B cell (primary cell): ENCODE data around the gene RAI2. TPM values are rescaled to one million over a fixed set of nuclear protein-coding genes. Genes with fewer than 3 reads are reported as not detected.

Experiments used
- ATAC-seq: fragments of 200-7000 bp; cut with Tn5 transposase; one replicate; pipeline ENCODE4 v1.10.0; 2021; ENCODE audit warnings: low read depth, mild to moderate bottlenecking, moderate number of reproducible peaks, moderate library complexity
- CTCF ChIA-PET: fragments of 350-600 bp; sonication (Branson Sonifier 250); formaldehyde crosslinking; loops from one replicate; lab custom pipeline; 2021; ENCODE audit warnings: antibody characterized with exemption, inconsistent platforms; lab: Charles Lee
- POLR2A ChIA-PET: fragments of 350-600 bp; sonication (Branson Sonifier 250); formaldehyde crosslinking; loops from one replicate; lab custom pipeline; 2021; ENCODE audit warnings: antibody characterized with exemption; lab: Charles Lee
- DNase-seq: peaks from one replicate; pipeline ENCODE4 v3.0.0; 2013
- H2AFZ ChIP-seq: 2 replicates; pipeline ENCODE4 v1.6.1; 2012; ENCODE audit warnings: mild to moderate bottlenecking, low read depth, low read length; ENCODE audit not compliant: insufficient read depth, poor library complexity, severe bottlenecking
- H3K27ac ChIP-seq, 2 donors: 1 replicate in 1 of 2; 2 replicates in 1 of 2; pipeline ENCODE4 v1.5.1; 2012 to 2013; ENCODE audit warnings: low read length in 2 of 2, mild to moderate bottlenecking in 2 of 2, moderate library complexity in 1 of 2
- H3K27me3 ChIP-seq, 4 experiments: fragments of 200-600 bp in 1 of 4; sonication (generic) in 1 of 4; replicated peaks in 1 of 4; 1 replicate in 2 of 4; 2 replicates in 2 of 4; pipeline versions ENCODE4 v1.6.1 to v1.7.0; 2013 to 2016; ENCODE audit warnings: low read length in 3 of 4, mild to moderate bottlenecking in 2 of 4, mixed read lengths in 1 of 4, moderate library complexity in 1 of 4; ENCODE audit not compliant: insufficient read depth in 4 of 4, control insufficient read depth in 3 of 4; ENCODE audit errors: control extremely low read depth in 1 of 4
- H3K36me3 ChIP-seq, 2 experiments: replicated peaks in 1 of 2; 1 replicate in 1 of 2; 2 replicates in 1 of 2; pipeline versions ENCODE4 v1.6.1 to v1.7.1; 2013; ENCODE audit warnings: low read length in 1 of 2; ENCODE audit not compliant: insufficient read depth in 2 of 2, control insufficient read depth in 1 of 2; ENCODE audit errors: control extremely low read depth in 1 of 2, extremely low read depth in 1 of 2
- H3K4me1 ChIP-seq, 2 donors: fragments of 200-600 bp in 1 of 2; sonication (generic) in 1 of 2; 1 replicate in 1 of 2; 2 replicates in 1 of 2; pipeline versions ENCODE4 v1.5.1 to v1.6.1; 2013 to 2017; ENCODE audit warnings: low read length in 2 of 2; ENCODE audit not compliant: control insufficient read depth in 2 of 2, insufficient read depth in 2 of 2
- H3K4me2 ChIP-seq: replicated peaks from 2 replicates; pipeline ENCODE3; 2012; ENCODE audit warnings: mild to moderate bottlenecking, low read depth, low read length; ENCODE audit not compliant: poor library complexity, severe bottlenecking
- H3K4me3 ChIP-seq, 5 experiments: fragments of 200-600 bp in 1 of 5; sonication (generic) in 1 of 5; 1 replicate in 3 of 5; 2 replicates in 2 of 5; pipeline versions ENCODE4 v1.5.1 to v1.7.0; 2011 to 2016; ENCODE audit warnings: low read length in 4 of 5, mild to moderate bottlenecking in 4 of 5, low read depth in 2 of 5, control low read depth in 1 of 5, moderate library complexity in 1 of 5; ENCODE audit not compliant: insufficient read depth in 1 of 5; ENCODE audit errors: control extremely low read depth in 1 of 5, extremely low read depth in 1 of 5
- H3K79me2 ChIP-seq: fragments of 200-600 bp; sonication (generic); one replicate; pipeline ENCODE4 v1.6.0; 2016; ENCODE audit warnings: low read length; ENCODE audit not compliant: control insufficient read depth, insufficient read depth
- H3K9ac ChIP-seq: fragments of 200-600 bp; sonication (generic); 2 replicates; pipeline ENCODE4 v1.6.1; 2017; ENCODE audit warnings: mild to moderate bottlenecking, low read length, moderate library complexity
- H3K9me3 ChIP-seq, 3 donors: one replicate each; pipeline versions ENCODE4 v1.6.1 to v1.7.1; 2013; ENCODE audit warnings: low read length in 2 of 3; ENCODE audit not compliant: control insufficient read depth in 2 of 3, insufficient read depth in 1 of 3; ENCODE audit errors: control extremely low read depth in 1 of 3
- H4K20me1 ChIP-seq: 2 replicates; pipeline ENCODE4 v1.6.0; 2012; ENCODE audit warnings: mild to moderate bottlenecking, low read length; ENCODE audit not compliant: insufficient read depth, control insufficient read depth, poor library complexity, severe bottlenecking
- H3K27ac Mint-ChIP-seq: one replicate; pipeline ENCODE4 v1.8.0; 2021; ENCODE audit warnings: mixed read lengths
- H3K27me3 Mint-ChIP-seq: one replicate; pipeline ENCODE4 v1.8.0; 2021; ENCODE audit warnings: mixed read lengths
- H3K4me1 Mint-ChIP-seq: one replicate; pipeline ENCODE4 v1.8.0; 2021; ENCODE audit warnings: mixed read lengths
- H3K4me3 Mint-ChIP-seq: one replicate; pipeline ENCODE4 v1.8.0; 2021; ENCODE audit warnings: mixed read lengths
- H3K9me3 Mint-ChIP-seq: one replicate; pipeline ENCODE4 v1.8.0; 2022; ENCODE audit warnings: mixed read lengths; ENCODE audit not compliant: insufficient read depth
- EZH2 ChIP-seq: IDR thresholded peaks from 2 replicates; pipeline ENCODE4 v1.6.1; 2012; ENCODE audit warnings: borderline replicate concordance, low read depth, mild to moderate bottlenecking, moderate library complexity, low read length; ENCODE audit not compliant: insufficient read depth, poor library complexity, severe bottlenecking
- WGBS: methylation state at CpG from one replicate; pipeline ENCODE4 v1.1.5; 2013; ENCODE audit warnings: missing lambda C conversion rate; ENCODE audit not compliant: insufficient coverage; 5-methylcytosine and 5-hydroxymethylcytosine counted together
- intact Hi-C: fragments of 100-400 bp; cut with micrococcal nuclease; formaldehyde crosslinking; loops from one replicate; pipeline ENCODE4 v1.10.0; 2022
- polyA plus RNA-seq: library from polyadenylated mRNA; depleted of rRNA; stranded (reverse); fragments of >200 nt; gene quantifications from 2 replicates; pipeline ENCODE4 v1.2.3, GENCODE V29; 2012
- total RNA-seq, 2 donors: library from RNA; stranded (reverse); fragments of 120-200 nt in 1 of 2; gene quantifications; 1 replicate in 1 of 2; 2 replicates in 1 of 2; pipeline versions ENCODE4 v1.2.3 to v1.2.4, GENCODE V29; 2013 to 2022
- TF ChIP-seq, protein P1 (sequence below): fragments of 200-600 bp; IDR thresholded peaks from one replicate; pipeline ENCODE4 v1.8.0; 2022; ENCODE audit warnings: antibody characterized with exemption, mild to moderate bottlenecking

RAI2 gene
- total and polyA plus RNA-seq, 2 donors (not counting 1 experiment from before 2014, with no cell fraction given): not detected

DNA sequence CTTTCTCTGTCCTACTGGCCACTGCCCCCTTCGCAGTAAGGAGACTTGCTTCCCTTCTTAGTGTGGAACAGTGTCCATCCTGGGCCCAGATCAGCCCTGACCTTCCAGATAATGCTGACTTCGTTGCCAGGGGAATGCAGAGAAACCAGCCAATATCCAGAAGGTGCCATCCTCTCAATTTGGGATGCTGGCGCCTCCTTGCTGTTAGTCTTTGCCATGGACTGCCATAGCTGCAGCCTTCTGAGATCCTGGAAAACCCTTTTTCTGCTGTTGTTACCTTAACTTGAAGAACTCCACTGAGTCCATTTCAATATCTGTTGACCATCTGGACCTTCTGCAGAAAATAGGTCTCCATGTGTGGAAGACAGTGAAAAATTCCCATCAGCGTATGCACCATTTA lies 21.8 kb downstream of the RAI2 start:
- no peak for ATAC-seq
- no peak for DNase-seq
- WGBS: 100% methylated on average over 1 of the region's 4 CpGs
- CTCF ChIA-PET: no interaction called here
- Histone ChIP-seq H4K20me1 (no peaks in the 10 kb centered on the region), H3K4me1 (no peaks in the 10 kb centered on the region), H3K36me3 (no peaks in the 10 kb centered on the region), H3K4me2 (no peak overlapping the region), H3K4me3 (no peak overlapping the region), H3K9ac (no peak overlapping the region), H2AFZ (no peak overlapping the region), H3K27me3 (no peaks in the 10 kb centered on the region), H3K79me2 (no peaks in the 10 kb centered on the region), H3K9me3 (no peaks in the 10 kb centered on the region), H3K27ac (no peak overlapping the region)
- TF ChIP-seq, protein P1, sequence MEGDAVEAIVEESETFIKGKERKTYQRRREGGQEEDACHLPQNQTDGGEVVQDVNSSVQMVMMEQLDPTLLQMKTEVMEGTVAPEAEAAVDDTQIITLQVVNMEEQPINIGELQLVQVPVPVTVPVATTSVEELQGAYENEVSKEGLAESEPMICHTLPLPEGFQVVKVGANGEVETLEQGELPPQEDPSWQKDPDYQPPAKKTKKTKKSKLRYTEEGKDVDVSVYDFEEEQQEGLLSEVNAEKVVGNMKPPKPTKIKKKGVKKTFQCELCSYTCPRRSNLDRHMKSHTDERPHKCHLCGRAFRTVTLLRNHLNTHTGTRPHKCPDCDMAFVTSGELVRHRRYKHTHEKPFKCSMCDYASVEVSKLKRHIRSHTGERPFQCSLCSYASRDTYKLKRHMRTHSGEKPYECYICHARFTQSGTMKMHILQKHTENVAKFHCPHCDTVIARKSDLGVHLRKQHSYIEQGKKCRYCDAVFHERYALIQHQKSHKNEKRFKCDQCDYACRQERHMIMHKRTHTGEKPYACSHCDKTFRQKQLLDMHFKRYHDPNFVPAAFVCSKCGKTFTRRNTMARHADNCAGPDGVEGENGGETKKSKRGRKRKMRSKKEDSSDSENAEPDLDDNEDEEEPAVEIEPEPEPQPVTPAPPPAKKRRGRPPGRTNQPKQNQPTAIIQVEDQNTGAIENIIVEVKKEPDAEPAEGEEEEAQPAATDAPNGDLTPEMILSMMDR: no peak
- TF ChIP-seq EZH2: no peak
- intact Hi-C loops: no loop called here
- H3K4me1 Mint-ChIP-seq: no peaks in the 10 kb centered on the region
- H3K9me3 Mint-ChIP-seq: no peaks in the 10 kb centered on the region
- H3K4me3 Mint-ChIP-seq: no peak overlapping the region
- H3K27me3 Mint-ChIP-seq: peaks cover 4% of the 10 kb centered on the region
- POLR2A ChIA-PET: no interaction called here
- H3K27ac Mint-ChIP-seq: no peak overlapping the region

DNA sequence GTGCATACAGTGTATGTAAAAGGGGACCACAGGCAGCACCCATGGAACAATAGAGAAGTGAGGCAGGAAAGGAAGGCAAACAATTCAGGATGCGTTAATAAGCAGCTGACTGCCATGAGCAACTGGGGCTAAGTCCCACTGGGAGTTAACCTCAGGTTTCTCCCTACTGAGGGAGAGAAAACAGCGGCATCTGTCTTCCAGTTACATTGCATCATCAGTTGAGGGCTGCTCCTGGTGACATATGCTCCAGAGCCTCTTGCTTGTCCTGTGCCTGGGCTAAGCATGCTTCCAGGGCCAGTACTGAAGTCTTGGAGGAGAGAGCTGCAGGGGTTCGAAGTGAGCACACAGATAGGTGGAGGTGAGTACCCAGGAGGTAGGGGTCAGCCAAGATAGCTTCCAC lies 24.3 kb downstream of the RAI2 start:
- H3K36me3 ChIP-seq: no peaks in the 10 kb centered on the region
- 100% methylated on average over 1 of the region's 3 CpGs for WGBS
- DNase-seq: no peak
- no peaks in the 10 kb centered on the region for H3K9me3 ChIP-seq
- TF ChIP-seq EZH2: no peak
- TF ChIP-seq, protein P1: no peak
- no peaks in the 10 kb centered on the region for H3K27me3 ChIP-seq
- no peaks in the 10 kb centered on the region for H3K79me2 ChIP-seq
- H3K4me3 Mint-ChIP-seq: no peak overlapping the region
- ChIA-PET CTCF (no interaction called here), POLR2A (no interaction called here)
- no peak overlapping the region for H3K4me2 ChIP-seq
- no peak overlapping the region for H3K9ac ChIP-seq
- intact Hi-C loops: no loop called here
- H3K4me1 Mint-ChIP-seq: no peaks in the 10 kb centered on the region
- peaks cover 4% of the 10 kb centered on the region for H3K27me3 Mint-ChIP-seq
- H2AFZ ChIP-seq: no peak overlapping the region
- ATAC-seq: no peak
- no peaks in the 10 kb centered on the region for H3K4me1 ChIP-seq
- H3K27ac ChIP-seq: no peak overlapping the region
- H3K9me3 Mint-ChIP-seq: no peaks in the 10 kb centered on the region
- H4K20me1 ChIP-seq: no peaks in the 10 kb centered on the region
- no peak overlapping the region for H3K27ac Mint-ChIP-seq
- no peak overlapping the region for H3K4me3 ChIP-seq
